Natural killer cell treated with Interleukin-12 subunit alpha and Interleukin-12 subunit beta and Interleukin-15 and Interleukin-18, amount 100 ng/mL, for 72 hours (primary cell): ENCODE results near the gene ACSS1. TPM values are rescaled to one million over a fixed set of nuclear protein-coding genes. Genes with fewer than 3 reads are reported as not detected.

Experiments used
- ATAC-seq, 2 donors: fragments of 150-1000 bp; cut with Tn5 transposase in 1 of 2; sonication (Bioruptor Pico), chemical (Tn5 transposase) in 1 of 2; 2 replicates each; pipeline ENCODE4 v1.10.0; 2021
- DNase-seq: peaks from one replicate; pipeline ENCODE4 v3.0.0; 2022; ENCODE audit warnings: low spot score
- H3K27ac Mint-ChIP-seq, 2 donors: 1 replicate in 1 of 2; 2 replicates in 1 of 2; pipeline ENCODE4 v1.8.0; 2022; ENCODE audit warnings: mixed read lengths in 2 of 2, mild to moderate bottlenecking in 1 of 2, moderate library complexity in 1 of 2
- H3K27me3 Mint-ChIP-seq, 2 donors: 1 replicate in 1 of 2; 2 replicates in 1 of 2; pipeline ENCODE4 v1.8.0; 2022; ENCODE audit warnings: mixed read lengths in 2 of 2
- H3K36me3 Mint-ChIP-seq: one replicate; pipeline ENCODE4 v1.8.0; 2022; ENCODE audit warnings: mixed read lengths
- H3K4me1 Mint-ChIP-seq, 2 donors: 1 replicate in 1 of 2; 2 replicates in 1 of 2; pipeline ENCODE4 v1.8.0; 2022; ENCODE audit warnings: low read depth in 2 of 2, mixed read lengths in 2 of 2, mild to moderate bottlenecking in 1 of 2
- H3K4me3 Mint-ChIP-seq: one replicate; pipeline ENCODE4 v1.8.0; 2022; ENCODE audit warnings: mixed read lengths
- H3K9me3 Mint-ChIP-seq: 2 replicates; pipeline ENCODE4 v1.8.0; 2022; ENCODE audit warnings: mixed read lengths
- total RNA-seq, 2 donors: library from RNA; stranded (reverse); gene quantifications; one replicate each; pipeline ENCODE4 v1.2.3, GENCODE V29; 2022

The ACSS1 gene
- 1 to 10 TPM; 5.8 to 7.6 TPM for total RNA-seq

GRCh38 chr20:25058051-25058846 lies at the start of gene ACSS1:
TSS of gene ACSS1 (minus strand) at chr20:25058139. CDS start at chr20:25058102, 37 bp downstream.
- H3K4me3 Mint-ChIP-seq = peak within 1 kb of the TSS; percentile 78
- peaks cover 6 to 16% of the 10 kb centered on the region in 2 donors for H3K27me3 Mint-ChIP-seq
- no peaks in the 10 kb centered on the region for H3K36me3 Mint-ChIP-seq
- H3K9me3 Mint-ChIP-seq = no peaks in the 10 kb centered on the region
- ATAC-seq (peak; percentile 75 to 80), DNase-seq (peak; percentile 70)
- peaks cover 26 to 30% of the 10 kb centered on the region in 2 donors for H3K4me1 Mint-ChIP-seq
- H3K27ac Mint-ChIP-seq = peak within 1 kb of the TSS; percentile 56 to 67

GRCh38 chr20:25103526-25103925 lies 45.6 kb upstream of the ACSS1 start:
- H3K27me3 Mint-ChIP-seq = peaks cover 27 to 29% of the 10 kb centered on the region in 2 donors
- no peak overlapping the region for H3K27ac Mint-ChIP-seq
- no peak overlapping the region for H3K4me3 Mint-ChIP-seq
- H3K36me3 Mint-ChIP-seq = no peaks in the 10 kb centered on the region
- H3K9me3 Mint-ChIP-seq = no peaks in the 10 kb centered on the region
- no peak for DNase-seq
- no peaks in the 10 kb centered on the region for H3K4me1 Mint-ChIP-seq
- no peak for ATAC-seq

GRCh38 chr20:25100914-25101313 lies 43.0 kb upstream of the ACSS1 start:
- Mint-ChIP-seq H3K27ac (no peak overlapping the region), H3K27me3 (peaks cover 1 to 11% of the 10 kb centered on the region in 2 donors), H3K4me1 (no peaks in the 10 kb centered on the region), H3K9me3 (no peaks in the 10 kb centered on the region), H3K4me3 (no peak overlapping the region), H3K36me3 (no peaks in the 10 kb centered on the region)
- no peak for ATAC-seq
- no peak for DNase-seq

DNA sequence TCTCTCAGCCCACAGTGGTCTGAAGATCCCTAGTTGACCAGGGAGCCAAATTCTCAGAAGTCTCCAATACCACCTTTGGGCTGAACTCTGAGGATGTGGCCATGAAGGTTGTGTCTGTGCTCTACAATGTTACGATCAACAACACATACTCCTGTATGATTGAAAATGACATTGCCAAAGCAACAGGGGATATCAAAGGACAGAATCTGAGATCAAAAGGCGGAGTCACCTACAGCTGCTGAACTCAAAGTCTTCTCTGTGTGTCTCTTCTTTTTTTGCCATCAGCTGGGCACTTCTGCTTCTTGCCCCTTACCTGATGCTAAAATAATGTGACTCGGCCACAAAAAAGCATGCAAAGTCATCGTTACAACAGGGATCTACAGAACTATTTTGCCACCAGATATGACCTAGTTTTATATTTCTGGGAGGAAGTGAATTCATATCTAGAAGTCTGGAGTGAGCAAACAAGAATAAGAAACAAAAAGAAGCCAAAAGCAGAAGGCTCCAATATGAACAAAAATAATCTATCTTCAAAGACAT lies 41.7 kb upstream of the ACSS1 start:
- H3K9me3 Mint-ChIP-seq = no peaks in the 10 kb centered on the region
- H3K27me3 Mint-ChIP-seq = peaks cover 10 to 14% of the 10 kb centered on the region in 2 donors
- no peak overlapping the region for H3K27ac Mint-ChIP-seq
- H3K4me3 Mint-ChIP-seq = no peak overlapping the region
- H3K36me3 Mint-ChIP-seq = no peaks in the 10 kb centered on the region
- DNase-seq (no peak), ATAC-seq (no peak)
- no peaks in the 10 kb centered on the region for H3K4me1 Mint-ChIP-seq

GRCh38 chr20:25097498-25097897 lies 39.6 kb upstream of the ACSS1 start:
- Mint-ChIP-seq H3K4me3 (no peak overlapping the region), H3K27ac (no peak overlapping the region), H3K36me3 (no peaks in the 10 kb centered on the region), H3K27me3 (peaks cover 10 to 14% of the 10 kb centered on the region in 2 donors), H3K9me3 (no peaks in the 10 kb centered on the region), H3K4me1 (no peaks in the 10 kb centered on the region)
- no peak for DNase-seq
- ATAC-seq = no peak

GRCh38 chr20:25090492-25091429 lies 32.8 kb upstream of the ACSS1 start:
- H3K27me3 Mint-ChIP-seq = peaks cover 19 to 20% of the 10 kb centered on the region in 2 donors
- H3K9me3 Mint-ChIP-seq = no peaks in the 10 kb centered on the region
- DNase-seq (no peak), ATAC-seq (peak; percentile 79 to 94)
- peaks cover 18 to 19% of the 10 kb centered on the region in 2 donors for H3K4me1 Mint-ChIP-seq
- H3K27ac Mint-ChIP-seq = no peak overlapping the region
- H3K36me3 Mint-ChIP-seq = no peaks in the 10 kb centered on the region
- H3K4me3 Mint-ChIP-seq = peak overlapping the region; percentile 26

DNA sequence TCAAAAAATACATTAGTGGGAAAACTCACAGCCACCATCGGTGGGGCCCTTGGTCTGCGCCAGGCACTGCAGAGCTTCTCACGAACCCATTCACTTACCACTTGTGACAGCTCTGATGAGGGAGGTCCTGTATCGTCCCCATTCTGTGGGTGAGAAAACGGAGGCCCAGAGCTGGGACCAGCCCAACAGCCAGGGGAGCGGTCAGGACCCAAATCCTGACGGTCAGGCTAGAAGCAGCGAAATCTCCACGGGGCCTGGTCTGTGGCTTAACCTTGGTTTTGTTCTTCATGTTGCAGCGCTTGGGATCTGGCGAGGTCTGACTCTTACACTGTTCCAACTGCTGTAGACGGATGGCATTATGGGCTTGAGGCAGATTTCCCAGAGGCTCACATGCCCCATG lies 31.7 kb upstream of the ACSS1 start:
- H3K36me3 Mint-ChIP-seq = no peaks in the 10 kb centered on the region
- H3K9me3 Mint-ChIP-seq = no peaks in the 10 kb centered on the region
- no peak overlapping the region for H3K4me3 Mint-ChIP-seq
- peaks cover 18 to 19% of the 10 kb centered on the region in 2 donors for H3K4me1 Mint-ChIP-seq
- no peak overlapping the region for H3K27ac Mint-ChIP-seq
- no peak for ATAC-seq
- H3K27me3 Mint-ChIP-seq = peaks cover 15 to 20% of the 10 kb centered on the region in 2 donors
- no peak for DNase-seq

DNA sequence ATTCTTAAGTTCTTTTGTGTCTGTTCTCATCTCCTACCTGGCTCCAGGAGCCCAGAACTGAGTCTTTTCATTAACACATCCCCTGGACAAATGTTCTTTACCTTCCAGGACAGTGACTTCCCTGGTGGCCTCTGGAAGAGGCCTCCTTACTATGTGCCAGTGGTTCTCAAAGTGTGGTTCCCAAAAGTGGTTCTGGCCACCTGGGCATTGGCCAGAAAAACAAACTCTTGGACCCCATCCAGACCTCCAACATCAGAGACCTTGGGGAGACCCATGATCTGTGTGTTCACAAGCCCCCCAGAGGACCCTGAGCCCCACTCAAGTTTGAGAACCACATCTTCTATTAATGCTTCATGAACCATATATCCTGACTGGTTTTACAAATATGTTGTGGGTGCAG lies 31.2 kb upstream of the ACSS1 start:
- Mint-ChIP-seq H3K27me3 (peaks cover 15 to 23% of the 10 kb centered on the region in 2 donors), H3K36me3 (no peaks in the 10 kb centered on the region), H3K9me3 (no peaks in the 10 kb centered on the region), H3K4me1 (peaks cover 18 to 19% of the 10 kb centered on the region in 2 donors), H3K27ac (no peak overlapping the region), H3K4me3 (no peak overlapping the region)
- no peak for DNase-seq
- ATAC-seq = no peak

GRCh38 chr20:25088267-25088666 lies 30.3 kb upstream of the ACSS1 start:
- no peak overlapping the region for H3K27ac Mint-ChIP-seq
- H3K27me3 Mint-ChIP-seq = peaks cover 22 to 26% of the 10 kb centered on the region in 2 donors
- no peak for ATAC-seq
- peaks cover 18 to 26% of the 10 kb centered on the region in 2 donors for H3K4me1 Mint-ChIP-seq
- H3K4me3 Mint-ChIP-seq = no peak overlapping the region
- H3K9me3 Mint-ChIP-seq = no peaks in the 10 kb centered on the region
- no peaks in the 10 kb centered on the region for H3K36me3 Mint-ChIP-seq
- DNase-seq = no peak

- ATAC-seq (no peak), DNase-seq (no peak)
- H3K4me1 Mint-ChIP-seq = peaks cover 22 to 26% of the 10 kb centered on the region in 2 donors
- H3K27me3 Mint-ChIP-seq = peaks cover 29 to 30% of the 10 kb centered on the region in 2 donors
- no peaks in the 10 kb centered on the region for H3K36me3 Mint-ChIP-seq
- H3K9me3 Mint-ChIP-seq = no peaks in the 10 kb centered on the region
- no peak overlapping the region for H3K27ac Mint-ChIP-seq
- H3K4me3 Mint-ChIP-seq = no peak overlapping the region
Measured at GRCh38 chr20:25087186-25087929, 29.4 kb upstream of the ACSS1 start.

GRCh38 chr20:25085756-25086495 lies 28.0 kb upstream of the ACSS1 start:
- H3K27me3 Mint-ChIP-seq = peaks cover 30 to 32% of the 10 kb centered on the region in 2 donors
- DNase-seq (no peak), ATAC-seq (no peak)
- peaks cover 17 to 18% of the 10 kb centered on the region in 2 donors for H3K4me1 Mint-ChIP-seq
- H3K36me3 Mint-ChIP-seq = no peaks in the 10 kb centered on the region
- no peaks in the 10 kb centered on the region for H3K9me3 Mint-ChIP-seq
- no peak overlapping the region for H3K4me3 Mint-ChIP-seq
- peak overlapping the region in 1 of 2 donors; percentile 37 for H3K27ac Mint-ChIP-seq

DNA sequence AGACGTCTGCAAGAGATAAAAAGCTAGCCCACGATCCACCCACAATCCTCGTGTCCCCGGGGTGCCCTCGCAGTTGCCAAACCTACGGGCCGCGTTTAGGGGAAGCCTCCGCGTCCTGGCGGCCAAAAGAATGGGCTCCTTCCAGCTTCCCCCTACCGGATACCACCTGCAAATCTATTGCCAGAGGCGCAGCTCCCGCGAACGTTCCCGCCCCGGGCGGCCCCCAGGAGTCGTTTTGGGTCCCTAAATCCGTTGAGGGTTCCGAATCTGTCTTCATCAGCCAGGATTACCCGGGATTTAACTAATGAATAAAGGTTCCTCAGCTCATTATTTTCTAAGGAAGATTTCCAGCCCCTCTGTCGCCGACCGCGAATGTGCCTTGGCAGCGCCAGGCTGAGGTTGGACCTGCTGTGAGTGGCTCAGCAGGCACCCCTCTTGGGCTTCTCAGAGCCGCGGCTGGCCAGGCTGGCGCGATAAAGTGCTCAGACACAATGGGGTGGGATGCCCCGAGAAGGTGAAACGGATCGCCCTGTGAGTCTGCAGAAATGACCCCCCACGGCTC lies 26.8 kb upstream of the ACSS1 start:
- ATAC-seq = no peak
- H3K9me3 Mint-ChIP-seq = no peaks in the 10 kb centered on the region
- H3K4me1 Mint-ChIP-seq = peaks cover 7 to 8% of the 10 kb centered on the region in 2 donors
- H3K36me3 Mint-ChIP-seq = no peaks in the 10 kb centered on the region
- H3K27ac Mint-ChIP-seq = no peak overlapping the region
- H3K27me3 Mint-ChIP-seq = peaks cover 36 to 44% of the 10 kb centered on the region in 2 donors
- DNase-seq = no peak
- H3K4me3 Mint-ChIP-seq = no peak overlapping the region
